ENCODE results near the gene PDIA6.

DNA sequence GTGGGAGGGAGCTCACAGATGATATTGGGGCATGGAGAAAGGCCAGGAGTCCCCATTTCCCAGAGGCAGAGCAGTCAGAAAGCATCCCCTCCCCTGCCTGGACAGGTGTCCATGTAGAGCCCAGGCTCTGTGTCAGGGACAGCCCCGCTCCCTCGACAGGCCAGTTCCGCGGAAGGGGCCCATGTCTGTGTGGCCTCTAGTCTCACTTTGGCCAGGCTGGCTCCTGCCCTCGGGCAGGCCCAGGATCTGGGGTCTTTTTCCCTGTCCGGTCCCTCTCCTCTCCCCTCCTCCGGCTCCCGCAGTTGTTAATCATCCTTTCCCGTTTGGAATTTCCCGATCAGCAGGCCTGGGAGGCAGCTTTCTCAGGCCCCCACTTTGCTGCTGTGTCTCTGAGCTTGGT, 20.4 kb upstream of the PDIA6 start:
- TF ChIP-seq, protein P1, sequence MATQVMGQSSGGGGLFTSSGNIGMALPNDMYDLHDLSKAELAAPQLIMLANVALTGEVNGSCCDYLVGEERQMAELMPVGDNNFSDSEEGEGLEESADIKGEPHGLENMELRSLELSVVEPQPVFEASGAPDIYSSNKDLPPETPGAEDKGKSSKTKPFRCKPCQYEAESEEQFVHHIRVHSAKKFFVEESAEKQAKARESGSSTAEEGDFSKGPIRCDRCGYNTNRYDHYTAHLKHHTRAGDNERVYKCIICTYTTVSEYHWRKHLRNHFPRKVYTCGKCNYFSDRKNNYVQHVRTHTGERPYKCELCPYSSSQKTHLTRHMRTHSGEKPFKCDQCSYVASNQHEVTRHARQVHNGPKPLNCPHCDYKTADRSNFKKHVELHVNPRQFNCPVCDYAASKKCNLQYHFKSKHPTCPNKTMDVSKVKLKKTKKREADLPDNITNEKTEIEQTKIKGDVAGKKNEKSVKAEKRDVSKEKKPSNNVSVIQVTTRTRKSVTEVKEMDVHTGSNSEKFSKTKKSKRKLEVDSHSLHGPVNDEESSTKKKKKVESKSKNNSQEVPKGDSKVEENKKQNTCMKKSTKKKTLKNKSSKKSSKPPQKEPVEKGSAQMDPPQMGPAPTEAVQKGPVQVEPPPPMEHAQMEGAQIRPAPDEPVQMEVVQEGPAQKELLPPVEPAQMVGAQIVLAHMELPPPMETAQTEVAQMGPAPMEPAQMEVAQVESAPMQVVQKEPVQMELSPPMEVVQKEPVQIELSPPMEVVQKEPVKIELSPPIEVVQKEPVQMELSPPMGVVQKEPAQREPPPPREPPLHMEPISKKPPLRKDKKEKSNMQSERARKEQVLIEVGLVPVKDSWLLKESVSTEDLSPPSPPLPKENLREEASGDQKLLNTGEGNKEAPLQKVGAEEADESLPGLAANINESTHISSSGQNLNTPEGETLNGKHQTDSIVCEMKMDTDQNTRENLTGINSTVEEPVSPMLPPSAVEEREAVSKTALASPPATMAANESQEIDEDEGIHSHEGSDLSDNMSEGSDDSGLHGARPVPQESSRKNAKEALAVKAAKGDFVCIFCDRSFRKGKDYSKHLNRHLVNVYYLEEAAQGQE (IDR thresholded peaks at IDR 0.05; ENCODE audit: insufficient replicate concordance, low read depth), result no peak
- TF ChIP-seq, protein P2, sequence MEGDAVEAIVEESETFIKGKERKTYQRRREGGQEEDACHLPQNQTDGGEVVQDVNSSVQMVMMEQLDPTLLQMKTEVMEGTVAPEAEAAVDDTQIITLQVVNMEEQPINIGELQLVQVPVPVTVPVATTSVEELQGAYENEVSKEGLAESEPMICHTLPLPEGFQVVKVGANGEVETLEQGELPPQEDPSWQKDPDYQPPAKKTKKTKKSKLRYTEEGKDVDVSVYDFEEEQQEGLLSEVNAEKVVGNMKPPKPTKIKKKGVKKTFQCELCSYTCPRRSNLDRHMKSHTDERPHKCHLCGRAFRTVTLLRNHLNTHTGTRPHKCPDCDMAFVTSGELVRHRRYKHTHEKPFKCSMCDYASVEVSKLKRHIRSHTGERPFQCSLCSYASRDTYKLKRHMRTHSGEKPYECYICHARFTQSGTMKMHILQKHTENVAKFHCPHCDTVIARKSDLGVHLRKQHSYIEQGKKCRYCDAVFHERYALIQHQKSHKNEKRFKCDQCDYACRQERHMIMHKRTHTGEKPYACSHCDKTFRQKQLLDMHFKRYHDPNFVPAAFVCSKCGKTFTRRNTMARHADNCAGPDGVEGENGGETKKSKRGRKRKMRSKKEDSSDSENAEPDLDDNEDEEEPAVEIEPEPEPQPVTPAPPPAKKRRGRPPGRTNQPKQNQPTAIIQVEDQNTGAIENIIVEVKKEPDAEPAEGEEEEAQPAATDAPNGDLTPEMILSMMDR (IDR thresholded peaks at IDR 0.05; ENCODE audit: insufficient read depth, low read length), result no peak
- no peak for TF ChIP-seq POLR2AphosphoS5 (IDR thresholded peaks at IDR 0.05; ENCODE audit: low read depth)
- TF ChIP-seq SPI1 (IDR thresholded peaks at IDR 0.05; ENCODE audit: borderline replicate concordance, low read depth), result no peak
- TF ChIP-seq GABPA (IDR thresholded peaks at IDR 0.05; ENCODE audit: low read depth), result no peak

Measured in HL-60 (cell line).